IMR-90 (cell line): Measurements from ENCODE around the gene FKBP1B. TPM values are rescaled to one million over a fixed set of nuclear protein-coding genes. Genes with fewer than 3 reads are reported as not detected.

Source experiments
- ATAC-seq: fragments of 200-7000 bp; cut with Tn5 transposase; 2 replicates; pipeline ENCODE4 v1.9.1; 2020; ENCODE audit warnings: low read depth, mild to moderate bottlenecking, moderate library complexity
- BruUV-seq: library from RNA; stranded (reverse); fragments of 400-500 nt; replicated peaks from 2 replicates; lab custom pipeline; 2021; lab: Mats Ljungman, UMichigan
- CTCF ChIA-PET: fragments of 300-600 bp; formaldehyde crosslinking; extraction: SDS; loops from one replicate; lab custom pipeline; 2021; ENCODE audit warnings: antibody characterized with exemption; lab: Yijun Ruan, JAX
- POLR2A ChIA-PET: fragments of 300-600 bp; sonication (Branson Sonifier 250); formaldehyde crosslinking; loops from one replicate; lab custom pipeline; 2022; ENCODE audit warnings: antibody characterized with exemption; ENCODE audit not compliant: unreplicated experiment; lab: Charles Lee
- DNase-seq: peaks from one replicate; pipeline ENCODE4 v3.0.0; 2013
- H2AFZ ChIP-seq: replicated peaks from 2 replicates; pipeline ENCODE3; 2013; ENCODE audit warnings: low read length, mild to moderate bottlenecking; ENCODE audit not compliant: poor library complexity
- H2AK5ac ChIP-seq: 2 replicates; pipeline ENCODE4 v1.6.1; 2013; ENCODE audit warnings: low read depth, low read length, inconsistent platforms
- H2AK9ac ChIP-seq: replicated peaks from 2 replicates; pipeline ENCODE3; 2013; ENCODE audit warnings: mild to moderate bottlenecking, low read depth, low read length, moderate library complexity; ENCODE audit not compliant: poor library complexity
- H2BK120ac ChIP-seq: 2 replicates; pipeline ENCODE4 v1.6.1; 2013; ENCODE audit warnings: low read depth, low read length, inconsistent platforms
- H2BK15ac ChIP-seq: 3 replicates; pipeline ENCODE4 v1.6.1; 2013; ENCODE audit warnings: low read depth, low read length, inconsistent platforms
- H2BK20ac ChIP-seq: 2 replicates; pipeline ENCODE4 v1.6.1; 2013; ENCODE audit warnings: low read depth, mild to moderate bottlenecking, inconsistent platforms, low read length, moderate library complexity
- H2BK5ac ChIP-seq: 2 replicates; pipeline ENCODE4 v1.6.1; 2013; ENCODE audit warnings: mild to moderate bottlenecking, low read depth, low read length, inconsistent platforms; ENCODE audit not compliant: poor library complexity, severe bottlenecking
- H3K14ac ChIP-seq: replicated peaks from 2 replicates; pipeline ENCODE4 v1.6.1; 2013; ENCODE audit warnings: low read depth, low read length, inconsistent platforms
- H3K18ac ChIP-seq: 2 replicates; pipeline ENCODE4 v1.6.1; 2013; ENCODE audit warnings: low read depth, low read length, control low read depth
- H3K23ac ChIP-seq: 2 replicates; pipeline ENCODE4 v1.6.1; 2013; ENCODE audit warnings: low read depth, low read length, inconsistent platforms
- H3K27ac ChIP-seq: 2 replicates; pipeline ENCODE4 v1.5.1; 2013; ENCODE audit warnings: mild to moderate bottlenecking, control low read depth, low read length; ENCODE audit not compliant: insufficient read depth
- H3K27me3 ChIP-seq: 2 replicates; pipeline ENCODE4 v1.6.1; 2013; ENCODE audit warnings: low read length; ENCODE audit not compliant: control insufficient read depth, insufficient read depth
- H3K36me3 ChIP-seq: 2 replicates; pipeline ENCODE4 v1.6.1; 2013; ENCODE audit warnings: low read length, mixed read lengths; ENCODE audit not compliant: control insufficient read depth, insufficient read depth
- H3K4ac ChIP-seq: 2 replicates; pipeline ENCODE4 v1.6.1; 2013; ENCODE audit warnings: low read depth, low read length, inconsistent platforms
- H3K4me1 ChIP-seq: 2 replicates; pipeline ENCODE4 v1.6.1; 2013; ENCODE audit warnings: low read length, mixed read lengths; ENCODE audit not compliant: control insufficient read depth, insufficient read depth
- H3K4me2 ChIP-seq: 2 replicates; pipeline ENCODE4 v1.6.1; 2013; ENCODE audit warnings: low read depth, mild to moderate bottlenecking, control low read depth, low read length, moderate library complexity
- H3K4me3 ChIP-seq: 2 replicates; pipeline ENCODE4 v1.5.1; 2013; ENCODE audit warnings: low read depth, mild to moderate bottlenecking, control low read depth, low read length, moderate library complexity; ENCODE audit not compliant: insufficient read depth
- H3K56ac ChIP-seq: 2 replicates; pipeline ENCODE4 v1.6.1; 2013; ENCODE audit warnings: low read length, inconsistent platforms; ENCODE audit not compliant: insufficient read depth; ENCODE audit errors: extremely low read depth
- H3K79me1 ChIP-seq, 2 experiments: 2 replicates each; pipeline ENCODE4 v1.6.1; 2013; ENCODE audit warnings: low read length in 2 of 2, inconsistent platforms in 1 of 2, low read depth in 1 of 2
- H3K9ac ChIP-seq: 2 replicates; pipeline ENCODE4 v1.6.1; 2013; ENCODE audit warnings: low read depth, low read length, control low read depth
- H3K9me1 ChIP-seq: 2 replicates; pipeline ENCODE4 v1.6.1; 2013; ENCODE audit warnings: low read length, inconsistent platforms; ENCODE audit not compliant: insufficient read depth
- H3K9me3 ChIP-seq: 2 replicates; pipeline ENCODE4 v1.6.1; 2013; ENCODE audit warnings: low read length; ENCODE audit not compliant: control insufficient read depth, insufficient read depth
- H4K20me1 ChIP-seq: 2 replicates; pipeline ENCODE4 v1.6.1; 2013; ENCODE audit warnings: low read length, inconsistent platforms; ENCODE audit not compliant: insufficient read depth
- H4K5ac ChIP-seq: 2 replicates; pipeline ENCODE4 v1.6.1; 2013; ENCODE audit warnings: mild to moderate bottlenecking, low read depth, low read length, control low read depth
- H4K8ac ChIP-seq, 2 experiments: 2 replicates each; pipeline ENCODE4 v1.6.1; 2013; ENCODE audit warnings: low read depth in 2 of 2, low read length in 2 of 2, control low read depth in 1 of 2, inconsistent platforms in 1 of 2
- H4K91ac ChIP-seq: 2 replicates; pipeline ENCODE4 v1.6.1; 2013; ENCODE audit warnings: low read depth, low read length, inconsistent platforms; ENCODE audit not compliant: insufficient read depth
- BHLHE40 ChIP-seq: fragments of 150-350 bp; IDR thresholded peaks from 2 replicates; pipeline ENCODE4 v1.6.1; 2016; ENCODE audit warnings: mild to moderate bottlenecking, low read depth, low read length
- CEBPB ChIP-seq: IDR thresholded peaks from 2 replicates; pipeline ENCODE4 v1.6.1; 2012; ENCODE audit warnings: low read depth, low read length, improper control_type of control experiment
- CHD1 ChIP-seq: IDR thresholded peaks from 2 replicates; pipeline ENCODE4 v1.6.1; 2012; ENCODE audit warnings: low read depth, low read length, improper control_type of control experiment
- MAFK ChIP-seq: IDR thresholded peaks from 2 replicates; pipeline ENCODE4 v1.6.1; 2012; ENCODE audit warnings: low read depth, low read length, improper control_type of control experiment
- MXI1 ChIP-seq: IDR thresholded peaks from 2 replicates; pipeline ENCODE4 v1.6.1; 2012; ENCODE audit warnings: low read depth, mild to moderate bottlenecking, low read length, moderate library complexity, borderline replicate concordance
- RAD21 ChIP-seq: IDR thresholded peaks from 2 replicates; pipeline ENCODE4 v1.6.1; 2012; ENCODE audit warnings: low read length, improper control_type of control experiment
- RFX5 ChIP-seq: IDR thresholded peaks from 2 replicates; pipeline ENCODE4 v1.8.0; 2012; ENCODE audit warnings: low read depth, mild to moderate bottlenecking, low read length, moderate library complexity
- WGBS, 2 experiments: methylation state at CpG; one replicate each; pipeline versions ENCODE4 v1.1.5 to v1.1.7; 2013; ENCODE audit warnings: missing lambda C conversion rate in 2 of 2; ENCODE audit not compliant: insufficient read length in 1 of 2; ENCODE audit errors: extremely low coverage in 2 of 2; 5-methylcytosine and 5-hydroxymethylcytosine counted together
- dilution Hi-C: fragments of 300-500 bp; cut with HindIII; formaldehyde crosslinking; loops from one replicate; pipeline ENCODE4 v1.14.3; 2018; ENCODE audit warnings: low sequenced_read_pairs; ENCODE audit not compliant: unreplicated experiment
- in situ Hi-C: fragments of 300-500 bp; cut with MboI; formaldehyde crosslinking; loops from 3 replicates; pipeline ENCODE4 v1.14.3; 2019; ENCODE audit warnings: low sequenced_read_pairs, inconsistent platforms, mixed read lengths
- intact Hi-C: fragments of 100-400 bp; cut with micrococcal nuclease; formaldehyde crosslinking; loops from 2 replicates; pipeline ENCODE4 v1.10.0; 2022
- polyA plus RNA-seq, 3 experiments: library from polyadenylated mRNA; depleted of rRNA; stranded (reverse); fragments of >200 nt; gene quantifications; 2 replicates each; pipeline ENCODE4 v1.2.3, GENCODE V29; 2012; ENCODE audit warnings: low replicate concordance in 1 of 3
- total RNA-seq: library from RNA; depleted of rRNA; stranded (reverse); fragments of >200 nt; gene quantifications from 2 replicates; pipeline ENCODE4 v1.2.3, GENCODE V29; 2012
- TF ChIP-seq, protein P1 (sequence below): fragments of 150-350 bp; IDR thresholded peaks from 2 replicates; pipeline ENCODE4 v1.6.1; 2017; ENCODE audit warnings: mild to moderate bottlenecking, antibody characterized with exemption, low read length, low read depth
- TF ChIP-seq, protein P2 (sequence below): conservative IDR thresholded peaks from 2 replicates; pipeline ENCODE4 v1.5.1; 2012; ENCODE audit warnings: mild to moderate bottlenecking, low read depth, low read length, improper control_type of control experiment

Gene FKBP1B
- total and polyA plus RNA-seq, 2 of the 4 experiments (the other 2 are of a cell fraction) = 10.2 to 15.1 TPM

GRCh38 chr2:24107336-24107735 is 57.8 kb downstream of the FKBP1B start:
- H3K4me2 ChIP-seq = no peak overlapping the region
- in situ Hi-C loops = no loop called here
- H3K36me3 ChIP-seq = 0 out of 2 replicates have a peak, but pooled peaks cover 2% of the 10 kb centered on the region
- no CpG with 5 or more reads among the region's 1 CpG for WGBS, 2 experiments
- no peak overlapping the region for H3K18ac ChIP-seq
- ChIA-PET CTCF (interaction anchor here (0.6 kb wide), 1 partner anchor 257 kb away, joined by 3 read pairs; no protein-coding TSS in a partner anchor), POLR2A (no interaction called here)
- H4K5ac ChIP-seq = no peak overlapping the region
- H3K4me3 ChIP-seq = no peak overlapping the region
- H3K23ac ChIP-seq = no peak overlapping the region
- no peaks in the 10 kb centered on the region for H4K20me1 ChIP-seq
- no peaks in the 10 kb centered on the region for H3K4me1 ChIP-seq
- no peak overlapping the region for H2BK120ac ChIP-seq
- H3K14ac ChIP-seq = no peak overlapping the region
- intact Hi-C loops = no loop called here
- TF ChIP-seq CEBPB (no peak), CHD1 (no peak), BHLHE40 (no peak), MAFK (no peak), RFX5 (no peak), RAD21 (no peak), MXI1 (no peak)
- TF ChIP-seq, protein P1, sequence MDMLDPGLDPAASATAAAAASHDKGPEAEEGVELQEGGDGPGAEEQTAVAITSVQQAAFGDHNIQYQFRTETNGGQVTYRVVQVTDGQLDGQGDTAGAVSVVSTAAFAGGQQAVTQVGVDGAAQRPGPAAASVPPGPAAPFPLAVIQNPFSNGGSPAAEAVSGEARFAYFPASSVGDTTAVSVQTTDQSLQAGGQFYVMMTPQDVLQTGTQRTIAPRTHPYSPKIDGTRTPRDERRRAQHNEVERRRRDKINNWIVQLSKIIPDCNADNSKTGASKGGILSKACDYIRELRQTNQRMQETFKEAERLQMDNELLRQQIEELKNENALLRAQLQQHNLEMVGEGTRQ = no peak
- TF ChIP-seq, protein P2, sequence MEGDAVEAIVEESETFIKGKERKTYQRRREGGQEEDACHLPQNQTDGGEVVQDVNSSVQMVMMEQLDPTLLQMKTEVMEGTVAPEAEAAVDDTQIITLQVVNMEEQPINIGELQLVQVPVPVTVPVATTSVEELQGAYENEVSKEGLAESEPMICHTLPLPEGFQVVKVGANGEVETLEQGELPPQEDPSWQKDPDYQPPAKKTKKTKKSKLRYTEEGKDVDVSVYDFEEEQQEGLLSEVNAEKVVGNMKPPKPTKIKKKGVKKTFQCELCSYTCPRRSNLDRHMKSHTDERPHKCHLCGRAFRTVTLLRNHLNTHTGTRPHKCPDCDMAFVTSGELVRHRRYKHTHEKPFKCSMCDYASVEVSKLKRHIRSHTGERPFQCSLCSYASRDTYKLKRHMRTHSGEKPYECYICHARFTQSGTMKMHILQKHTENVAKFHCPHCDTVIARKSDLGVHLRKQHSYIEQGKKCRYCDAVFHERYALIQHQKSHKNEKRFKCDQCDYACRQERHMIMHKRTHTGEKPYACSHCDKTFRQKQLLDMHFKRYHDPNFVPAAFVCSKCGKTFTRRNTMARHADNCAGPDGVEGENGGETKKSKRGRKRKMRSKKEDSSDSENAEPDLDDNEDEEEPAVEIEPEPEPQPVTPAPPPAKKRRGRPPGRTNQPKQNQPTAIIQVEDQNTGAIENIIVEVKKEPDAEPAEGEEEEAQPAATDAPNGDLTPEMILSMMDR = no peak
- H2BK20ac ChIP-seq = no peak overlapping the region
- H3K9me3 ChIP-seq = no peaks in the 10 kb centered on the region; the same call in 1 of the 2 replicates
- H2AK9ac ChIP-seq = no peak overlapping the region
- no peak overlapping the region for H2BK5ac ChIP-seq
- H4K91ac ChIP-seq = no peak overlapping the region
- H3K56ac ChIP-seq = no peak overlapping the region
- H2AK5ac ChIP-seq = no peak overlapping the region
- no peaks in the 10 kb centered on the region for H3K27me3 ChIP-seq
- no peak overlapping the region for H3K9ac ChIP-seq
- dilution Hi-C loops = no loop called here
- BruUV-seq = no TSS peak
- H3K79me1 ChIP-seq = no peaks in the 10 kb centered on the region
- H4K8ac ChIP-seq = no peak overlapping the region
- DNase-seq (no peak), ATAC-seq (no peak)
- no peaks in the 10 kb centered on the region for H3K9me1 ChIP-seq
- H2BK15ac ChIP-seq = no peak overlapping the region
- H2AFZ ChIP-seq = no peak overlapping the region
- H3K27ac ChIP-seq = no peak overlapping the region
- no peak overlapping the region for H3K4ac ChIP-seq
